B cell (primary cell): Measurements from ENCODE around the gene NPEPL1. TPM values are rescaled to one million over a fixed set of nuclear protein-coding genes. Genes with fewer than 3 reads are reported as not detected.

Experiments used
- ATAC-seq: fragments of 200-7000 bp; cut with Tn5 transposase; one replicate; pipeline ENCODE4 v1.10.0; 2021; ENCODE audit warnings: low read depth, mild to moderate bottlenecking, moderate number of reproducible peaks, moderate library complexity
- CTCF ChIA-PET: fragments of 350-600 bp; sonication (Branson Sonifier 250); formaldehyde crosslinking; loops from one replicate; lab custom pipeline; 2021; ENCODE audit warnings: antibody characterized with exemption, inconsistent platforms; lab: Charles Lee
- POLR2A ChIA-PET: fragments of 350-600 bp; sonication (Branson Sonifier 250); formaldehyde crosslinking; loops from one replicate; lab custom pipeline; 2021; ENCODE audit warnings: antibody characterized with exemption; lab: Charles Lee
- DNase-seq: peaks from one replicate; pipeline ENCODE4 v3.0.0; 2013
- H2AFZ ChIP-seq: 2 replicates; pipeline ENCODE4 v1.6.1; 2012; ENCODE audit warnings: mild to moderate bottlenecking, low read depth, low read length; ENCODE audit not compliant: insufficient read depth, poor library complexity, severe bottlenecking
- H3K27ac ChIP-seq, 2 donors: 1 replicate in 1 of 2; 2 replicates in 1 of 2; pipeline ENCODE4 v1.5.1; 2012 to 2013; ENCODE audit warnings: low read length in 2 of 2, mild to moderate bottlenecking in 2 of 2, moderate library complexity in 1 of 2
- H3K27me3 ChIP-seq, 4 experiments: fragments of 200-600 bp in 1 of 4; sonication (generic) in 1 of 4; replicated peaks in 1 of 4; 1 replicate in 2 of 4; 2 replicates in 2 of 4; pipeline versions ENCODE4 v1.6.1 to v1.7.0; 2013 to 2016; ENCODE audit warnings: low read length in 3 of 4, mild to moderate bottlenecking in 2 of 4, mixed read lengths in 1 of 4, moderate library complexity in 1 of 4; ENCODE audit not compliant: insufficient read depth in 4 of 4, control insufficient read depth in 3 of 4; ENCODE audit errors: control extremely low read depth in 1 of 4
- H3K36me3 ChIP-seq, 2 experiments: replicated peaks in 1 of 2; 1 replicate in 1 of 2; 2 replicates in 1 of 2; pipeline versions ENCODE4 v1.6.1 to v1.7.1; 2013; ENCODE audit warnings: low read length in 1 of 2; ENCODE audit not compliant: insufficient read depth in 2 of 2, control insufficient read depth in 1 of 2; ENCODE audit errors: control extremely low read depth in 1 of 2, extremely low read depth in 1 of 2
- H3K4me1 ChIP-seq, 2 donors: fragments of 200-600 bp in 1 of 2; sonication (generic) in 1 of 2; 1 replicate in 1 of 2; 2 replicates in 1 of 2; pipeline versions ENCODE4 v1.5.1 to v1.6.1; 2013 to 2017; ENCODE audit warnings: low read length in 2 of 2; ENCODE audit not compliant: control insufficient read depth in 2 of 2, insufficient read depth in 2 of 2
- H3K4me2 ChIP-seq: replicated peaks from 2 replicates; pipeline ENCODE3; 2012; ENCODE audit warnings: mild to moderate bottlenecking, low read depth, low read length; ENCODE audit not compliant: poor library complexity, severe bottlenecking
- H3K4me3 ChIP-seq, 5 experiments: fragments of 200-600 bp in 1 of 5; sonication (generic) in 1 of 5; 1 replicate in 3 of 5; 2 replicates in 2 of 5; pipeline versions ENCODE4 v1.5.1 to v1.7.0; 2011 to 2016; ENCODE audit warnings: low read length in 4 of 5, mild to moderate bottlenecking in 4 of 5, low read depth in 2 of 5, control low read depth in 1 of 5, moderate library complexity in 1 of 5; ENCODE audit not compliant: insufficient read depth in 1 of 5; ENCODE audit errors: control extremely low read depth in 1 of 5, extremely low read depth in 1 of 5
- H3K79me2 ChIP-seq: fragments of 200-600 bp; sonication (generic); one replicate; pipeline ENCODE4 v1.6.0; 2016; ENCODE audit warnings: low read length; ENCODE audit not compliant: control insufficient read depth, insufficient read depth
- H3K9ac ChIP-seq: fragments of 200-600 bp; sonication (generic); 2 replicates; pipeline ENCODE4 v1.6.1; 2017; ENCODE audit warnings: mild to moderate bottlenecking, low read length, moderate library complexity
- H3K9me3 ChIP-seq, 3 donors: one replicate each; pipeline versions ENCODE4 v1.6.1 to v1.7.1; 2013; ENCODE audit warnings: low read length in 2 of 3; ENCODE audit not compliant: control insufficient read depth in 2 of 3, insufficient read depth in 1 of 3; ENCODE audit errors: control extremely low read depth in 1 of 3
- H4K20me1 ChIP-seq: 2 replicates; pipeline ENCODE4 v1.6.0; 2012; ENCODE audit warnings: mild to moderate bottlenecking, low read length; ENCODE audit not compliant: insufficient read depth, control insufficient read depth, poor library complexity, severe bottlenecking
- H3K27ac Mint-ChIP-seq: one replicate; pipeline ENCODE4 v1.8.0; 2021; ENCODE audit warnings: mixed read lengths
- H3K27me3 Mint-ChIP-seq: one replicate; pipeline ENCODE4 v1.8.0; 2021; ENCODE audit warnings: mixed read lengths
- H3K4me1 Mint-ChIP-seq: one replicate; pipeline ENCODE4 v1.8.0; 2021; ENCODE audit warnings: mixed read lengths
- H3K4me3 Mint-ChIP-seq: one replicate; pipeline ENCODE4 v1.8.0; 2021; ENCODE audit warnings: mixed read lengths
- H3K9me3 Mint-ChIP-seq: one replicate; pipeline ENCODE4 v1.8.0; 2022; ENCODE audit warnings: mixed read lengths; ENCODE audit not compliant: insufficient read depth
- EZH2 ChIP-seq: IDR thresholded peaks from 2 replicates; pipeline ENCODE4 v1.6.1; 2012; ENCODE audit warnings: borderline replicate concordance, low read depth, mild to moderate bottlenecking, moderate library complexity, low read length; ENCODE audit not compliant: insufficient read depth, poor library complexity, severe bottlenecking
- WGBS: methylation state at CpG from one replicate; pipeline ENCODE4 v1.1.5; 2013; ENCODE audit warnings: missing lambda C conversion rate; ENCODE audit not compliant: insufficient coverage; 5-methylcytosine and 5-hydroxymethylcytosine counted together
- intact Hi-C: fragments of 100-400 bp; cut with micrococcal nuclease; formaldehyde crosslinking; loops from one replicate; pipeline ENCODE4 v1.10.0; 2022
- polyA plus RNA-seq: library from polyadenylated mRNA; depleted of rRNA; stranded (reverse); fragments of >200 nt; gene quantifications from 2 replicates; pipeline ENCODE4 v1.2.3, GENCODE V29; 2012
- total RNA-seq, 2 donors: library from RNA; stranded (reverse); fragments of 120-200 nt in 1 of 2; gene quantifications; 1 replicate in 1 of 2; 2 replicates in 1 of 2; pipeline versions ENCODE4 v1.2.3 to v1.2.4, GENCODE V29; 2013 to 2022
- TF ChIP-seq, protein P1 (sequence below): fragments of 200-600 bp; IDR thresholded peaks from one replicate; pipeline ENCODE4 v1.8.0; 2022; ENCODE audit warnings: antibody characterized with exemption, mild to moderate bottlenecking

Gene NPEPL1
- total and polyA plus RNA-seq, 2 donors (not counting 1 experiment from before 2014, with no cell fraction given) = 34.3 to 45.1 TPM

GRCh38 chr20:58708246-58708931 lies 15.8 kb downstream of the NPEPL1 start:
- Histone ChIP-seq H3K4me2 (no peak overlapping the region), H3K27me3 (no peaks in the 10 kb centered on the region), H3K9me3 (no peaks in the 10 kb centered on the region), H3K79me2 (no peaks in the 10 kb centered on the region), H2AFZ (no peak overlapping the region), H3K4me3 (no peak overlapping the region), H4K20me1 (no peaks in the 10 kb centered on the region), H3K27ac (no peak overlapping the region), H3K9ac (no peak overlapping the region), H3K36me3 (peaks cover 0 to 5% of the 10 kb centered on the region in 2 experiments), H3K4me1 (no peaks in the 10 kb centered on the region)
- ATAC-seq (no peak), DNase-seq (no peak)
- 95% methylated on average over 28 of the region's 28 CpGs for WGBS
- ChIA-PET POLR2A (no interaction called here), CTCF (no interaction called here)
- Mint-ChIP-seq H3K4me1 (no peaks in the 10 kb centered on the region), H3K27ac (no peak overlapping the region), H3K4me3 (no peak overlapping the region), H3K27me3 (no peaks in the 10 kb centered on the region), H3K9me3 (no peaks in the 10 kb centered on the region)
- intact Hi-C loops = no loop called here
- no peak for TF ChIP-seq EZH2
- TF ChIP-seq, protein P1, sequence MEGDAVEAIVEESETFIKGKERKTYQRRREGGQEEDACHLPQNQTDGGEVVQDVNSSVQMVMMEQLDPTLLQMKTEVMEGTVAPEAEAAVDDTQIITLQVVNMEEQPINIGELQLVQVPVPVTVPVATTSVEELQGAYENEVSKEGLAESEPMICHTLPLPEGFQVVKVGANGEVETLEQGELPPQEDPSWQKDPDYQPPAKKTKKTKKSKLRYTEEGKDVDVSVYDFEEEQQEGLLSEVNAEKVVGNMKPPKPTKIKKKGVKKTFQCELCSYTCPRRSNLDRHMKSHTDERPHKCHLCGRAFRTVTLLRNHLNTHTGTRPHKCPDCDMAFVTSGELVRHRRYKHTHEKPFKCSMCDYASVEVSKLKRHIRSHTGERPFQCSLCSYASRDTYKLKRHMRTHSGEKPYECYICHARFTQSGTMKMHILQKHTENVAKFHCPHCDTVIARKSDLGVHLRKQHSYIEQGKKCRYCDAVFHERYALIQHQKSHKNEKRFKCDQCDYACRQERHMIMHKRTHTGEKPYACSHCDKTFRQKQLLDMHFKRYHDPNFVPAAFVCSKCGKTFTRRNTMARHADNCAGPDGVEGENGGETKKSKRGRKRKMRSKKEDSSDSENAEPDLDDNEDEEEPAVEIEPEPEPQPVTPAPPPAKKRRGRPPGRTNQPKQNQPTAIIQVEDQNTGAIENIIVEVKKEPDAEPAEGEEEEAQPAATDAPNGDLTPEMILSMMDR = no peak

DNA sequence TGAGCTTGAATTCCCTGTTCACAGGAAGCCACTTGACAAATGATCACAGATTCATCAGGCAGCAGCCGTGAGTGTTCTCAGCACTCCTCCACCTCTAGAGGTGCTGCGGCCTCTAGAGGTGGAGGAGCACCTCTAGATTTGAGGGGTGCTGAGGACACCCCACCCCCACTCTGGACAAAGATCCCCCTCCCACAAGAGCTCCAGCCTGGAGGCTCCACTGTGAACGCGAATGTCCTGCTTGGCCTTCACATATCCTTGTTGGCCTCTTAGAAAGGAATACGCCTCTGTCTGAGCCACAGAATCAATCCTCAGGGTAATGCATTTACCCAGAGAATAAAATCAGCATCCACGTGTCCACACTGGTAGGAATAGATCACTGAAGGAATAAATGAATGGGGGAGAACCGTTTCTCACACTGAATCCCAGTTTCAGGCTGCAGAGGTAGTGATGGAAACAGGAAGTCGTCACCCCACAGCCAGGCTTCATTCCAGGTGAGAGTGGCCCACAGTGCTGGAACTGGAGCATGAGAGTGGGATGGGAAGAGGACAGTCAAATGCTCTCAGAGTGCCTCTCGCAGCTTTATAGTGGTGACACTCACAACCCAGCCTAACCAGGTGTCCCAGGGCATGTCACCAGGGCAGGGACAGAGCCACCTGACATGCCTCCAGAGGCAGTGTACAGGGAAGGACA lies 16.6 kb downstream of the NPEPL1 start:
- ATAC-seq (no peak), DNase-seq (no peak)
- Histone ChIP-seq H3K4me2 (no peak overlapping the region), H3K4me3 (no peak overlapping the region), H4K20me1 (no peaks in the 10 kb centered on the region), H3K9me3 (no peaks in the 10 kb centered on the region), H3K36me3 (no peaks in the 10 kb centered on the region), H3K27ac (no peak overlapping the region), H2AFZ (no peak overlapping the region), H3K4me1 (no peaks in the 10 kb centered on the region), H3K9ac (no peak overlapping the region), H3K79me2 (no peaks in the 10 kb centered on the region), H3K27me3 (no peaks in the 10 kb centered on the region)
- POLR2A ChIA-PET = no interaction called here
- no peaks in the 10 kb centered on the region for H3K27me3 Mint-ChIP-seq
- CTCF ChIA-PET = no interaction called here
- H3K27ac Mint-ChIP-seq = no peak overlapping the region
- H3K9me3 Mint-ChIP-seq = no peaks in the 10 kb centered on the region
- TF ChIP-seq EZH2 = no peak
- TF ChIP-seq, protein P1 = no peak
- intact Hi-C loops = no loop called here
- H3K4me1 Mint-ChIP-seq = no peaks in the 10 kb centered on the region
- no peak overlapping the region for H3K4me3 Mint-ChIP-seq
- 94% methylated on average over 3 of the region's 9 CpGs for WGBS
